ENCODE measurements around the gene DYTN.

Gene DYTN

DNA sequence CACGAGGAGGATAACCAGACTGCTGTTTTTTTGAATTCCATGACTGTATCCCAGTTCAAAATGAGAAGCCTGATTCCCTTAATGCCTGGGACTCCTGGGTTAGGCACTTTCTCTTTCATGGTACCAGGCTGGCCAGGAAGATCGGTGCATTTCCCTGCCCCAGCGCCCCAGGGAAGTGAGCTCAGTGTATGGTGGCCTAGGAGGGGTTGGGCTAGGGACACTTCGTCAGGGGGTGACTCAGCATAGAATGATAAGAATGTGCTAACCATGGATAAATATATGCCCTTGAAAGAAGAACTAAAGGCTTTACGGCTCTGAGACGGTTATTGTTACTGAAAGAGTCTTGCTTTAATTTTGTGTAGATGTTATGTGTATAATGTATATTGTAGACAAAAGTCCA is 103.4 kb downstream of the DYTN start:
- peak; percentile 27 for DNase-seq (ENCODE audit: low spot score)

DNA sequence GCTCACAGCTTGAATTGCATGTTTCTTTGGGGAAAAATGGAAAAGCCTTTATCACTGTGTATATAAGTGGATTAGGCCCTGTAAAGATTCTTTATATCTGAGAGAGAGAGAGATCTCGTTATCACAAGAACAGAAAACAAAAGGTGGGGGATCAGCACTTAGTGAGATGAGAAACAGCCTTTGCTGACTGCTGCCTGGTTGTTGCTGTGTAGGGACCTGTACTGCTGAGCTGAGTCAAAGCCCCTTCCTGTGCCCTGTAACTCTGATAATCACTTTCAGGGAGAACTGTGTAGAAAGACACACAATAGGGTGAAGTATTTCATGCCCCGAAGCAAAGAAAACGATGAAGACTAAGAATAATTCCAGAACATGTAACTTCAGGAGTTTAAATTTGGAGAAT is 106.5 kb downstream of the DYTN start:
- DNase-seq (ENCODE audit: low spot score) = no peak

DNA sequence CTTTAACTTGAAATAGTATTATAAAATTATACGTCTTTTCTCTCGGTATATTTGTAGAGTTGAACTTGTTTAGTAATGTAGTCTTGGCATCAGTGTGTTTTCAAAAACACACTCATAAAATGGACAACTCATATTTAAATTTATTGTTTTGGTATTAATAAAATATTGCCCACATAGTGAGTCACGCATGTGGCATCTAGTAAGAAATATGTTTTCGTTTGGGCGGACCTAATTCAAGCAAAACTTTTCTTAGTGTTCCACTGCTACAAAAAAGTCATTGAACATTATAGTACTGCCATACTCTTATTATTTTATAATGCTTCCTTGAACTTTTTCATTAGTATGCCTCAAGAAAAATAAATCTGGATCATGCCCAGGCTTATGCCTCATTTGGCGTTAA is 107.0 kb downstream of the DYTN start:
- DNase-seq (ENCODE audit: low spot score) = no peak

DNA sequence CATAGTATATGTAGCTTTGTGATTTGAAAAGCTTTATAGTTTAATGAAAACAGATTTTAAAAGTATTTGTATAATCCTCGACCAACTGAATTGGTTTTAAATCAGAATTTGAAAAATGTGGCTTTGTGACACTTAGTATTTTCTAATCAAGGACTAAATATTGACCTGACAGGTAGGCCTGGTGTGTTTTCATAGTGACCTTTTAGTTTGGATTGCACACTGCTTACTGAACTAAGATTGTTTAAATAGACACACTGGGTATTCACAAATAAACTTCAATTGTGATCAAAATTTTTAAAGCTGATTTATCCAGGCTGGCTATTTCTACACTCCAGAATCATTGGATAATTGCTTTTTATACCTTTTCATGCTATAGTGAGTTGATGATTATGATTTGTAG is 107.7 kb downstream of the DYTN start:
- no peak for DNase-seq (ENCODE audit: low spot score)

DNA sequence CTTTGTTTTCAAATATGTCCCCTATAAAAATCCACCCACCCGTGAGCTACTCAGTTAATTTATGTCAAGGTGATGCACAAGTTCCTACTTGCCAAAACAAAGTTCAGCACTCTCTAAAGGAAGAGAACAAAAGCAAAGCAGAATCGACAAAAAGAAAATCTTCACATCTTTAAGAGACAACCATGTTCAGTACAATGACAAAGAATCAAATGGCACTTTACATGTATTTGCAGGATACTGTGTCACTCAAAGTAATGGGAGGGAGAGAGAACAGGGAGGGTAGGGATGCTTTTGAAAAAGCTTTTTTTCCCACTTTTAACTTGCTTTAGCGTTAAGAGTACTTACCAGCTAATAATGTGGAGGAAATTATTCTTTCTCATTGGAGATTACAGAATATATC is 115.0 kb downstream of the DYTN start:
- DNase-seq (ENCODE audit: low spot score) = no peak

All from LoVo (cell line).